ENCODE measurements around the gene LDB2. TPM values are rescaled to one million over a fixed set of nuclear protein-coding genes. Genes with fewer than 3 reads are reported as not detected.

LDB2 gene
- total and polyA plus RNA-seq, 11 donors: 9.5 to 38.7 (median 26.3) TPM

GRCh38 chr4:16603178-16603577, 295.3 kb downstream of the LDB2 start:
- Histone ChIP-seq H3K27ac (no peak overlapping the region), H3K4me1 (peaks cover 0 to 13% (median 4%) of the 10 kb centered on the region in 12 donors), H3K27me3 (no peaks in the 10 kb centered on the region), H3K9me3 (no peaks in the 10 kb centered on the region), H3K4me3 (no peak overlapping the region), H3K36me3 (no peaks in the 10 kb centered on the region)
- DNase-seq (no peak), ATAC-seq (no peak)
- no peak for TF ChIP-seq POLR2A (IDR thresholded peaks at IDR 0.05)
- TF ChIP-seq CTCF (IDR thresholded peaks at IDR 0.05): no peak
- WGBS, 4 donors: 60 to 87% (median 73%) methylated on average over 4 of the region's 4 CpGs
- intact Hi-C loops (cut with DNase I): no loop called here

GRCh38 chr4:16598597-16599206, 299.7 kb downstream of the LDB2 start:
- ATAC-seq: peak in 1 of 4 donors; percentile 21
- Histone ChIP-seq H3K9me3 (no peaks in the 10 kb centered on the region), H3K4me3 (no peak overlapping the region), H3K27me3 (no peaks in the 10 kb centered on the region), H3K36me3 (peaks cover 0 to 4% (median 0%) of the 10 kb centered on the region in 9 donors), H3K27ac (peak overlapping the region in 7 of 12 donors; percentile 18 to 52 (median 36)), H3K4me1 (peaks cover 0 to 13% (median 3%) of the 10 kb centered on the region in 12 donors)
- intact Hi-C loops (cut with DNase I): no loop called here
- TF ChIP-seq POLR2A (IDR thresholded peaks at IDR 0.05) (no peak), CTCF (IDR thresholded peaks at IDR 0.05) (no peak)
- 58 to 68% (median 62%) methylated on average over 7 of the region's 7 CpGs for WGBS, 4 donors
- no peak for DNase-seq

- Histone ChIP-seq H3K27me3 (no peaks in the 10 kb centered on the region), H3K9me3 (no peaks in the 10 kb centered on the region), H3K36me3 (peaks cover 0 to 4% (median 0%) of the 10 kb centered on the region in 9 donors), H3K4me1 (peaks cover 0 to 17% (median 5%) of the 10 kb centered on the region in 12 donors), H3K4me3 (no peak overlapping the region), H3K27ac (peak overlapping the region in 8 of 12 donors; percentile 18 to 52 (median 35))
- TF ChIP-seq CTCF (IDR thresholded peaks at IDR 0.05) (no peak), POLR2A (IDR thresholded peaks at IDR 0.05) (no peak)
- no peak for DNase-seq
- 61 to 74% (median 68%) methylated on average over 6 of the region's 6 CpGs for WGBS, 4 donors
- intact Hi-C loops (cut with DNase I): no loop called here
- peak in 3 of 4 donors; percentile 39 to 82 (median 44) for ATAC-seq
Observed at GRCh38 chr4:16597845-16598596, 300.4 kb downstream of the LDB2 start.

- H3K36me3 ChIP-seq: peaks cover 0 to 4% (median 0%) of the 10 kb centered on the region in 9 donors
- WGBS, 4 donors: 37 to 64% (median 56%) methylated on average over 2 of the region's 2 CpGs
Observed at GRCh38 chr4:16597443-16597842, 301.0 kb downstream of the LDB2 start.

More at GRCh38 chr4:16597443-16597842, 301.0 kb downstream of the LDB2 start:
- Histone ChIP-seq H3K27me3 (no peaks in the 10 kb centered on the region), H3K4me1 (peaks cover 0 to 17% (median 5%) of the 10 kb centered on the region in 12 donors), H3K9me3 (no peaks in the 10 kb centered on the region), H3K4me3 (no peak overlapping the region), H3K27ac (peak overlapping the region in 1 of 12 donors; percentile 11)
- ATAC-seq: no peak
- DNase-seq: no peak
- intact Hi-C loops (cut with DNase I): no loop called here
- TF ChIP-seq CTCF (IDR thresholded peaks at IDR 0.05) (no peak), POLR2A (IDR thresholded peaks at IDR 0.05) (no peak)

Measured in heart left ventricle (tissue), 16 donors.